CD4-positive, alpha-beta T cell treated with Interleukin-21 for 1 hour (primary cell): ENCODE results near the gene NELL1.
"Not testable (repeated sequence)": the region's sequence is repeated elsewhere in the genome, so short reads cannot be mapped to it uniquely, and the experiment has no call there.

Source experiments
- DNase-seq: peaks from one replicate; pipeline ENCODE4 v3.0.0-alpha.2; 2020

The NELL1 gene

GRCh38 chr11:21122523-21122922 lies 453.1 kb downstream of the NELL1 start:
- DNase-seq = no peak

DNA sequence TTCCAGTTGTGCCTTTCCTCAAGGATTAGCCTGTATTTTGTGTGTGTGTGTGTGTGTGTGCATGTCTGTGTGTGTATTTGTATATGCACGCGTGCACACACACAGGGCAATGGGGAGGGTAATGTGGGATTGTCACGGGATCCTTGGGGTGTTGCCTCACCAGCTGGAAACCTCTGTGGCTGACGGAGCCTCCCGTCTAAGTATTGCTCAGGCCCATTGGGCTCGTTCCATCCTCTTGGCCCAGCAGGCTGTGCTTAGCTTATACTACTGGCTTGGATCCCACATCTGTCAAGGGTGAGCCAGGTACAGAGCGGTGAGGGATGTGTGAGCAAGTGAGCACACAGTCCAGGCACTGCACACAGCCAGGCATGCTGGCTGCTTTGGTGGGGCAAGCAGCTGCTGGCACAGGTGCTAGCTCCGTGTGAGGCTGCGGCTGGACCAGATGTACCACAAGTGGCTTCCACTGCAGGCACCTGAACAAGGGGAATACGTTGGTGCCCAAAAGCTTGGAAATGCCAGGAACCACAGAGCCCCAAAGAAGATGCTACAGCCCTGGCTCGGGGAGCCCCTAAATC lies 462.8 kb downstream of the NELL1 start:
- DNase-seq = no peak

DNA sequence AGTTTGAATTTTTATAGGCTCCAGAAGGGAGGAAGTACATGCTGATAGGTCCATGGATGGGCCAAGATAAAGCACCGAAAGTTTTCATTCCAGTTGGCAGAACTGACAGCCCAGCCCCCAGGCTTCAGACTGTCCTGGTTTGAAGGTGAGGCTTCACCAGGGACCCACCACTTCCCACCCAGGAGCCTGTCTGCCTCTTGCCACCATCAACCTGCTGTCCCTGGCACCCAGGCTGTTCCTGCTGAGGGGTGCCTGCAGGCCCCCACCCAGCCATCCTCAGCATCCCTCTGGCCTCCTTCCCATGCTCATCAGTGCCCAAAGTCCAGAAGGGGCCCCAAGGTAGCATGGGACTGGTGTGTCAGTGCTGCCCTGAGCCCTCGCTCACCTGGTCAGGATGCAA lies 463.9 kb downstream of the NELL1 start:
- DNase-seq = no peak

GRCh38 chr11:21133722-21134121 lies 464.3 kb downstream of the NELL1 start:
- DNase-seq = no peak

GRCh38 chr11:21137803-21138202 lies 468.4 kb downstream of the NELL1 start:
- no peak for DNase-seq

DNA sequence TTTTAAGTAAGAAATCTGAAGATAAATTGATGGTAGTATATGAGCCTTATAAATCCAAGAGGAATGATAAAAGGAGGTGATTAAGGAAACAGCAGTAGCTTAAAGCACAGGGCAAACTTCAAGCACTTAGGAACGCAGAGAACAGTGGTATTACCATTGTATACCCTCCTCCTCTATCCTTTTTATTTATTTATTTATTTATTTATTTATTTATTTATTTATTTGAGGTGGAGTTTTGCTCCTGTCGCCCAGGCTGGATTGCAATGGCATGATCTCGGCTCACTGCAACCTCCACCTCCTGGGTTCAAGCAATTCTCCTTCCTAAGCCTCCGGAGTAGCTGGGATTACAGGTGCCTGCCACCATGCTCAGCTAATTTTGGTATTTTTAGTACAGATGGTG lies 472.2 kb downstream of the NELL1 start:
- not testable (repeated sequence) for DNase-seq

DNA sequence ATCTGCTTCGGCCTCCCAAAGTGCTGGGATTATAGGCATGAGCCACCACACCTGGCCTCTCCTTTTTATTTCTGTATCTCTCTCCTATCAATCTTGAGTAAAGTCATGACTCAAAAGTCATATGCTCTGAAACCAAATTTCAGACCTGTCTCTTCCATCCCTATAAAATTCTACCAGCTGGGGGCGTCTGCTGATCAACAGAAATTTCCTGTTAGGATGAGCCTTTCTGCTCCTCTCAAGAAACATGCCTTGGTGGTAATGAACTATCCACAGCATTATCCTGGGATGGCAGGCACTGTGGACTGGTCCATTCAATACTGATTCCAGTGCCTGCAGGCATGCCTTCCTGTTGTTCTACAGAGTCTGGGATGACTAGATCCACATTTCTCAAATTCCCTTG lies 472.6 kb downstream of the NELL1 start:
- DNase-seq = no peak

- no peak for DNase-seq
These were observed 475.1 kb downstream of the NELL1 start for GRCh38 chr11:21144531-21144930.

GRCh38 chr11:21148376-21148775 lies 479.0 kb downstream of the NELL1 start:
- no peak for DNase-seq

DNA sequence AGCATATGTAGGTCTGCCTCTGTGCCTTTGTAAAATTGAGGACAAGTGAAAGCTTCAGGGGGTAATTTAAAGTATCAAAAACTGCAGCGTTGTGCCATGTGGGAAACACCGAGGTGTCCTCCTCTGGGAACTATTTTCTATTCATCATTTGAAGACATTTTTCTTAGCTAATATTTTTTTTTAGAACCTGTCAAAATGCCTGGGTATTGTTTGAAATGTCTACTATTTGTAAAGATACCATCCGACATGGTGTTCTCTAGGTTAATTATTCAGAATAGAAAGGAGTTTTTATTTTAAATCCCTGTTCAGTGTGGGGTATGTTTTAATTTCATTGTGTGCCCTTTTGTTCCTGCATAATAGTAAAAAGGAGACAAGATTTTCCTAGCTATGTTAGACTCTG lies 490.8 kb downstream of the NELL1 start:
- DNase-seq = no peak

DNA sequence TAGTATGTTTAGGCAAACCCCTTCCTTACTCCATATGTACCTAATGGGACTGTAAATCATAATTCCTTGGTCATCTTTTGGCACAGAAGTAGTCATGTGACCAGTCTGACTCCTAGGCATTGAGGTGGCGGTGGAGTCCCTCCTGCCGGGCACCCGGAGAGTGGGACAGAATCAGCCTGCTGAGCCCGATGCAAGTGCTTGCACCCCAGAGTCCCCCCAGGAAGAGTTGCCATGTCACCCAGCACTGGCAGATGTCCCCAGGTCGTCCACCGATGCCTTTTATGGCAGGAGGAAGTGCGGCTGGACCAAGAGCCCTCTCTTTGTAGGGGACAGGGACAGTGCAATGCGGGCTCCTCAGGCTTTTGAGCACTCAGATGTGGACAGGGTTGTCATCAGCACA lies 500.3 kb downstream of the NELL1 start:
- DNase-seq = no peak

- DNase-seq = no peak
These were observed 504.1 kb downstream of the NELL1 start for GRCh38 chr11:21173476-21173875.

DNA sequence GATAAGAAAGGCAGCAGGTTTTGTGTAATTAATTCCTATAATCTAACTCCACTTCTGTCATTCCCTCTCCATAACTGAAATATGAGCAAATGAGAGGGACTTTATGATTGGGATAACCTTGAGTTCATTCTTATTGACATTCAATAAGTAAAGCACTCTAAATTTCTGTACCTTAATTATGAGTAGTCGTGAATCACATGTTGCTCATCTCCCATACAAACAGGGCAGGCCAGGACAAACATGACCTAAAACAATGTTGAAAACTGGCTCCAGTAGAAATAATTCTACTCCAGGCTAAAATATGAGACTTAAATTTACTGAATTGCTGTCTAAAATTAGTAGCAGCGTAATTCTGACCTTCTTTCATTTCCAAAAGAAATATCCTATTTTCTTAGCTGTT lies 505.4 kb downstream of the NELL1 start:
- DNase-seq = no peak

DNA sequence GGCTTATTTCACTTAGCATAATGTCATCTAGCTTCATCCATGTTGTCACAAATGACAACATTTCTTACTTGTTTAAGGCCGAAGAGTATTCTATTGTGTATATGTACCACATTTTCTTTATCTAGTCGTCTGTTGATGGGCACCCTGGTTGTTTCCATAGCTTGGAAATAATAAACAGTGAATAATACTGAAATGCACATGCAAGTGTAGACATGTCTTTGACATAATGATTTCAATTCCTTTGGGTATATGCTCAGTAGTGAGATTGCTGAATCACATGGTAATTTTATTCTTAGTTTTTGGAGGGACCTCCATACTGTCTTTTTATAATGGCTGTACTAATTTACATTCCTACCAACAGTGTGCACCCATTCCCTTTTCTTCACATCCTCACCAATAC lies 508.0 kb downstream of the NELL1 start:
- DNase-seq = no peak

- no peak for DNase-seq
These were observed 510.4 kb downstream of the NELL1 start for GRCh38 chr11:21179770-21180169.

- no peak for DNase-seq
These were observed 510.8 kb downstream of the NELL1 start for GRCh38 chr11:21180182-21180581.

GRCh38 chr11:21185959-21186358 lies 516.6 kb downstream of the NELL1 start:
- DNase-seq = no peak

GRCh38 chr11:21190181-21190580 lies 520.8 kb downstream of the NELL1 start:
- no peak for DNase-seq

GRCh38 chr11:21195995-21196394 lies 526.6 kb downstream of the NELL1 start:
- no peak for DNase-seq

DNA sequence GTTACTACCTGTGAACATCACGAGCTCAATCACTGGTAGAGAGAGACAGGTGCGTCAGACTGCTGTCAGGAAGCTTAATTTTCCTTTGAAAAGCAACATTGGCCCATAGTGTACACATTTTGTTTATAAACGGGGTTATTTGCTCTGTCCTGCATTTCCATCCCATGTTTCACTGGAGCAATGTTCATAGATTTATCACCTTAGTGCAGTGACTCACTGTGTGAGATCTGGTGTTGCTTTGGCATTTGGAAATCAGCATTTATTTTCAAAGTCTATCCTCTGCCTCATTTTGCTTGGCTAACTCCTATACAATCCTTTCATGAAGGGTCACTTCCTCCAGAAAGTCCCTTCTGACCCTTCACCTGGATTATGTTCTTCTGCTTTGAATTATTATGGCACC lies 529.1 kb downstream of the NELL1 start:
- no peak for DNase-seq

DNA sequence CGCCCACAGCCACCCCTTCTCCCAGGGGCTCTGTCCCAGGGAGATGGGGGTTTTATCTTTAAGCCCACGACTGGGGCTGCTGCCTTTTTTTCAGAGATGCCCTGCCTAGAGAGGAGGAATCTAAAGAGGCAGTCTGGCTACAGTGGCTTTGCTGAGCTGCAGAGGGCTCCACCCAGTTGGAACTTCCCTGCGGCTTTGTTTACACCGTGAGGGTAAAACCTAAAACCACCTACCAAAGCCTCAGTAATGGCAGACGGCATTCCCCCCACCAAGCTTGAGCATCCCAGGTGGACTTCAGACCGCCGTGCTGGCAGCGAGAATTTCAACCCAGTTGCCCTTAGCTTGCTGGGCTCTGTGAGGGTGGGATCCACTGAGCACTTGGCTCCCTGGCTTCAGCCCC lies 535.8 kb downstream of the NELL1 start:
- DNase-seq = no peak

- no peak for DNase-seq
These were observed 556.5 kb downstream of the NELL1 start for GRCh38 chr11:21225860-21226259.

DNA sequence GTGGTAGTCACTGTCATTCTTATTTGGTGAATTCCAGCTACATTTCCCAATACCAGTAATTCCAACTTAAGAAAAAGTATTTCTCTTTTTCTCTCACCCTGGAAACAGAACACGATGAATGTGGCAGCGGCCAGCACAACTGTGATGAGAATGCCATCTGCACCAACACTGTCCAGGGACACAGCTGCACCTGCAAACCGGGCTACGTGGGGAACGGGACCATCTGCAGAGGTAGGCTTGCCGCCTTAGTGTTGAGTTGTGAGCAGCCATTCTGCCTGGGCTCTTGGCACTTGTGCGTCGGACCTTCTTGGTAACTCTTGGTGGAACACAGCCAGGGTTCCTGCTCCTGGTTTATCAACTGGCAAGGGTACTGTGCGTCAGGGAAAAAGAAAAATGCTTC lies 559.8 kb downstream of the NELL1 start:
- no peak for DNase-seq

DNA sequence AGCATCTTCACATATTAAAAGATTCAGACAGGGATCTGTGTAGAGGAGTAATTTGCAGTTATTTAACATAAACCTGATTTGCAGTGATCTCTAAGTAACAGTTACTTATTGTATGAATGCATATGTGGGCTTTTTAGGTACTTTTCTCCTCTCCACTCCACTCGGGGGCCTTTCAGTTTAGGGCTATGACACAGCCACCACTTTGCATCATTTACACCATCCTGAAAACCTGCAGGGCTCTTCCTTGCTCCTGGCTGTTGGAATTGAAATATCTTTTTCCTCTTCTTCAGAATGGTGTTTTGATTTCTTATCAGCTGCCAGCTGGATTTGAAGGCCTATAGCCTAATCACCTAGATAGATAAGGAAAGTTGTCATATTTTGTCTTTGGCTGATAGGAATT lies 580.8 kb downstream of the NELL1 start:
- no peak for DNase-seq

GRCh38 chr11:21254055-21254454 lies 584.7 kb downstream of the NELL1 start:
- no peak for DNase-seq

- DNase-seq = no peak
These were observed 585.4 kb downstream of the NELL1 start for GRCh38 chr11:21254790-21255189.
